Occipital lobe (tissue), 2 donors: ENCODE measurements around the gene SFT2D1. TPM values are rescaled to one million over a fixed set of nuclear protein-coding genes. Genes with fewer than 3 reads are reported as not detected.
A peak's percentile ranks its signal among the peaks of the same experiment; 100 is the strongest.

ENCODE experiments used
- DNase-seq: peaks from one replicate; lab custom pipeline; 2025; lab: John Stamatoyannopoulos, UW
- total RNA-seq: library from RNA; depleted of rRNA; stranded (reverse); fragments of >200 nt; gene quantifications from one replicate; pipeline ENCODE4 v1.2.3, GENCODE V29; 2014

SFT2D1 gene
- total RNA-seq, 1 donor from 2014 or later: 24.2 TPM

DNA sequence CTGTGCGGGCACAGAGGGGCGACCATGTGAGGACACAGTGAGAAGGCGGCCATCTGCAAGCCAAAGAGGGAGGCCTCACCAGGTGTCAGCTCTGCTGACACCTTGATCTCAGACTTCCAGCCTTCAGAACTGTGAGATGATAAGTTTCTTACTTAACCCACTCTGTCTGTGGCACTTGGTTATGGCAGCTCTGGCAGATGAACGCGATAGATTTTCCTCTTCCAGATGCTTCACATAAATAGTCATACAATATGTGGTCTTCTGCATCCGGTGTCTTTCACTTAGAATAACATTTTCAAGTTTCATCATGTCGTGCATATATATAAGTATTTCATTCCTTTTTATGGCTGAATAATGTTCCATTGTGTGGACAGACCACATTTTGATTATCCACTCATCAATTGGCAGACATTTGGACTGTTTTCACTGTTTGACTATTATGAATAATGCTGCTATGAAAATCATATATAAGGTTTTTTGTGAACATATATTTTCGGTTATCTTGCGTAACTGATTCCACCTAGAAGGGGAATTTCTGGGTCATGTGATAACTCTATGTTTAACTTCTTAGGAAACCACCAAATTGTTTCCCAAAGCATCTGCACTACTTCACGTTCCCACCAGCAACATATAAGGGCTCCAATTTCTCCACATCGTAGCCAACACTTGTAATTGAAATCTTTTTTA is 64.3 kb downstream of the SFT2D1 start:
- DNase-seq: no peak

DNA sequence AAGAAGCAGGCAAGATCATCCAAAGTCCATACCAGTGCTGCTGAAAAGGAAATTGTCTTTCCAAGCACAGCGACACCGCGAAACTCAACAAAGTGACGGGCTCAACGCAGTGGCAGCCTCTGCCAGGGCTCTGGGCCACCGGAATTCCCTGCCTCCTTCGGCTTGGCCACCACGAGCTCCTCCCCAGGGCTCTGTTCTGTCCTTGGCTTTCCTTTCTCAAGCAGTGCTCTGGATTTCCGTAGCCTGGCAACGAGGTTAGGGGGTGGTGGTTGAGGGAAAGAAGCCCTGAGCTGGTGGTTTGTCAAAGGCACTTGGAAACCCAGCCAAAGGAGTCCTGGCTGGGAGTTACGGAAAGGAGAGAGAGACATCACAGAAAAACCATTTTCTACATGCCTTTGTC is 65.3 kb downstream of the SFT2D1 start:
- DNase-seq: peak; percentile 54

DNA sequence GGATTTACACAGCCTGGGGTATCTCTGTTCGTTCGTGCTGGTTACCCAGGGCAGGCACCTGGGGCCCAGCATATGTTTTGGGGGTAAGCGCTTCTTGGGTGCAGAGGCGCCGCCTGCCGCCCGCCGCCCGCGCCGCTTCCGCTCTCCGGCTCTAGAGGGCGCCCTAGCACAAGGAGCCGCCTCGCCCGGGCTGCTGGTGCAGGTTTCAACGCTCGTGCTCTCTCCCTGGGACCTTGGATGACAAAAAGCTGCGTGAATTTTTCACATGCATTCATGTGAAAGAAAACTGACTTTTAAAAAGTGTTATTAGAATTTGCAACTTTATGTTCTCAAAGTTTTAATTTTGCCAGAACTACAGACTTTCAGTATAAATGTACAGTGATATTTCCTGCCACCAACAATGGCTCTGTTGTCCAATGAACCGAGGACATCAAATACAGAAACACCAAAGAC is 66.6 kb downstream of the SFT2D1 start:
- DNase-seq: peak; percentile 60

DNA sequence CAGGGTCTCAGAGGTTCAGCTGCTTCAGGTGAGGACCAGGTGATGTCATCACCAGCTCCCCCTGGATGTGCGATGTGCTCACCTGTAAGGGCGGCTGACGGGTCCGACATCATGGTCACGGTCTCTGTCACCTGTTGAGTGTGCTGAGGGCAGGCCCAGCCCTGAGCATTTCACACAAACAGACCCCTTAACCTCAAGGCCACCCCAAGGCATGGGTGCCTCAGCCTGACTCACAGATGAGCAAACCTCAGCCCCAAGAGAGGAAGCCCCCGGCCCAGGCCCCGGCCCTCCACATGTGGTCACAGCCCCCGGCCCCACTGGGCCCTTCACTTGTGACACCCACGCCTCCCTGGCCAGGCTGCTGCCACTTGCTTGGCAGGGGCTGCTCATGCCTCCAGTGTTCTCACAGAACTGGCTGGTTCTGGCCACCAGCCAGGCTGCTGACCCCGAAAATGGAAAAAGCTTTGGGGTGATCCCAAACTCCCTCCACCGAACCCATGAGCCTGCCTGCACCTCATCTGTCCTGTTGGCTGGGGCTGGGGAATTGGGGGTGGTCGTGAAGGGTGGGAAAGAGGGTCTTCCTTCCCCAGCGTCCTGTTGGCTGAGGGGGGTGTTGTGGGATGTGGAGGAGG is 67.5 kb downstream of the SFT2D1 start:
- DNase-seq: no peak

DNA sequence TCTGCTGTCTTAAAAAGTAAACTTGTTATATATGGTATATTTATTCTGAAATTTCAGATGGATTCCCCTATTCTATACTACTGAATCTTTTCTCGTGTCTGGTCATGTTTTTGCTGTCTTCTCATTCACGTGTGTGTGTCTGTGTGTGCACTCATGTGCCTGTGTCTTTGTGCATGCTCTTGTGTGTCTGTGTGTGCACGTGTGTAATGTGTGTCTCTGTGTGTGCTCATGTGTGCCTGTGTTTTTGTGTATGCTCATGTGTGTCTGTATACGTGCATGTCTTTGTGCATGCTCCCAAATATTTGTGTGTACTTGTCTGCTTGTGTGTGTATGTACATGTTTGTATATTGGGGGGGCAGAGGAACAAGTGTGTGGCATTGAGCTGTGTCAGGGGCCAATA is 68.2 kb downstream of the SFT2D1 start:
- DNase-seq: no peak

DNA sequence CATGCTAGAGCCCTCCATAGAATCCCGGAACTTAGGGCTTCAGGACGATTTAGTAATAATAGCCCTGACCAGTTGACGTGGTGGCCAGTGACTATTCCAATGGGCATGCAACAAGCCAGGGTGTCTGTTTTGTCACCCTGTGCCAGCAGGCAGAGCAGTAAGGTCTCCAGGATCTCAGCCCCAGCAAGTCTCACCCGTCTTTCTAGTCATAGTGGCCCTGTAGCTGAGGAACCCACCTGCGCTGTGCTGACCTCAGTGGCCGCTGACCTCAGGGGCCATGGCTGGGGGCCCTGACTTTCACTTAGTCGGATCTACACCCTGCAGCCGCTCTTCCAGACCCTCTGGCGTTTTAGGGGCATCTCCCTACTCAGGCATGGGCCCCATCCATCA is 71.0 kb downstream of the SFT2D1 start:
- no peak for DNase-seq

DNA sequence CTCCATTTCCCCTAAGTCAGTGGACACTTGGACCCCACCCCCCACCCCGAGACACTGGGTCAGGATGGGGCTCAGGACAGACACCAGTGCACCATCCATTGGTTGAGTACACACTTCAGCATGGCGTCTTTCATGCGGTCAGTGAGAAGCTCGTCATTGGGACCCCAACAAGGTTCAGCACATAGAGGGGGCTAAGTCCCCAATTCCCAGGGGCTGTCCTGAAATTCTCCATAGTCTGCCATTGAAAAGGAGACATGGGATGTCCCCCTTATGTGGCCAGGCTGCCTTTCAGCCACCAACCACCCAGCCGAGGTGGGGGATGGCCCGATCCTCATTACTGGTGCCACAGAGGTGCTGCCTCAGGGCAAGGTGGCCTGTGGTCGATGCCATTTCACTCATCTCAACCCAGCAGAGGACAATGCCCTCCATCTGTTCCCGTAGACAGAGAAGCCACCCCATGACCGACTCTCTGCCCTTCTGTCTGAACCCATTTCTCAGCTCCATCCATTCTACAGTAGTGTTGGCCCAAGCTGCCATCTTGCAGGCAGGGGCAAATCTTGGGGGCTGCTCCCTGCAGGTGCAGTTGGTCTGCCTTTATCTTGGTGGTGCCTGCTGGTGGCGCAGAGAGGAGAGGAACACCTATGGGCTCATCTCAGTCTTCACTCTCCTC is 71.5 kb downstream of the SFT2D1 start:
- no peak for DNase-seq

Other genes with a start within 250 kb of the SFT2D1 start
- gene TBXT, start 174.7 kb downstream of the SFT2D1 start, total RNA-seq: not detected
- 0.47 TPM for gene PRR18, start 34.2 kb downstream of the SFT2D1 start, total RNA-seq
- gene MPC1, start 40.4 kb upstream of the SFT2D1 start, total RNA-seq: 57.7 TPM
- 1.2 TPM for gene RAMACL, start 244.1 kb upstream of the SFT2D1 start, total RNA-seq